ENCODE results near the gene STAB1. TPM values are rescaled to one million over a fixed set of nuclear protein-coding genes. Genes with fewer than 3 reads are reported as not detected.

STAB1 gene
- total RNA-seq, 1 donor from 2014 or later, result 0.71 TPM

DNA sequence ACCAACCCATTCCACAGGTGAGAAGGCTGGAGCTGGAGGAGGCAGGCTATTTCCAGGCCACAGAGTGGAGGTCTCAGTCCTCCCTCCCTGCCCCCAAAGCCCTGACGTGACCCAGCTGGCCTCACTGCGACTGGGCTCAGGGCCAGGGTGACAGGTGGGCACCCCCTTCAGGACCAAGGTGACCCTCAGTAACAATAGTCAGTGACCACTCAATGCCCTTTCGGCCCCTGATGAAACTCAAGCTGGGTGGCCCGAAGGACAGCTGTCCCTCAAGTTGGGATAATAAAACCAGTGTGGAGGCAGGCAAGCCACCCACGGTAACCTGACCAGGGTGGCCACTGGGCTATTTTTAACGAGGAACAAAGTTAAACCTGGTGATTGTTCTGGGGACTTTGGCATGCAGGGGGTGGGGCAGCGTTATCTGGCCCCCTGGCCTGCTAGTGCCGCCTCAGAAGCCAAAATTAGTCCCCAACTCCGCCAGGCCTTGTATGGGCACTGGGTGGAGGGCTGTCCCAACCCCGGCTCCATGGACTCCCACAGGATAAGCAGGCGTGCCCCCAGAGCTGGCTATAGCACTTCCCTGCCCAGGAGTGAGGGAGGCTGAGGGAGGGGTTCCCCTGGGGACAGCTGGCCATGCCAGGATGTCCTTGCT is 42.4 kb upstream of the STAB1 start:
- DNase-seq (no peak), ATAC-seq (ENCODE audit: low read depth) (no peak)
- POLR2A ChIA-PET, result no interaction called here
- Mint-ChIP-seq H3K9me3 (no peaks in the 10 kb centered on the region), H3K4me3 (no peak overlapping the region), H3K4me1 (peaks cover 31% of the 10 kb centered on the region), H3K27ac (no peak overlapping the region), H3K36me3 (ENCODE audit: low read depth) (peaks cover 11% of the 10 kb centered on the region), H3K27me3 (no peaks in the 10 kb centered on the region)
- CTCF ChIA-PET, result no interaction called here
- intact Hi-C loops (cut with micrococcal nuclease), result no loop called here
- TF ChIP-seq, protein P1, sequence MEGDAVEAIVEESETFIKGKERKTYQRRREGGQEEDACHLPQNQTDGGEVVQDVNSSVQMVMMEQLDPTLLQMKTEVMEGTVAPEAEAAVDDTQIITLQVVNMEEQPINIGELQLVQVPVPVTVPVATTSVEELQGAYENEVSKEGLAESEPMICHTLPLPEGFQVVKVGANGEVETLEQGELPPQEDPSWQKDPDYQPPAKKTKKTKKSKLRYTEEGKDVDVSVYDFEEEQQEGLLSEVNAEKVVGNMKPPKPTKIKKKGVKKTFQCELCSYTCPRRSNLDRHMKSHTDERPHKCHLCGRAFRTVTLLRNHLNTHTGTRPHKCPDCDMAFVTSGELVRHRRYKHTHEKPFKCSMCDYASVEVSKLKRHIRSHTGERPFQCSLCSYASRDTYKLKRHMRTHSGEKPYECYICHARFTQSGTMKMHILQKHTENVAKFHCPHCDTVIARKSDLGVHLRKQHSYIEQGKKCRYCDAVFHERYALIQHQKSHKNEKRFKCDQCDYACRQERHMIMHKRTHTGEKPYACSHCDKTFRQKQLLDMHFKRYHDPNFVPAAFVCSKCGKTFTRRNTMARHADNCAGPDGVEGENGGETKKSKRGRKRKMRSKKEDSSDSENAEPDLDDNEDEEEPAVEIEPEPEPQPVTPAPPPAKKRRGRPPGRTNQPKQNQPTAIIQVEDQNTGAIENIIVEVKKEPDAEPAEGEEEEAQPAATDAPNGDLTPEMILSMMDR (IDR thresholded peaks at IDR 0.05), result no peak

DNA sequence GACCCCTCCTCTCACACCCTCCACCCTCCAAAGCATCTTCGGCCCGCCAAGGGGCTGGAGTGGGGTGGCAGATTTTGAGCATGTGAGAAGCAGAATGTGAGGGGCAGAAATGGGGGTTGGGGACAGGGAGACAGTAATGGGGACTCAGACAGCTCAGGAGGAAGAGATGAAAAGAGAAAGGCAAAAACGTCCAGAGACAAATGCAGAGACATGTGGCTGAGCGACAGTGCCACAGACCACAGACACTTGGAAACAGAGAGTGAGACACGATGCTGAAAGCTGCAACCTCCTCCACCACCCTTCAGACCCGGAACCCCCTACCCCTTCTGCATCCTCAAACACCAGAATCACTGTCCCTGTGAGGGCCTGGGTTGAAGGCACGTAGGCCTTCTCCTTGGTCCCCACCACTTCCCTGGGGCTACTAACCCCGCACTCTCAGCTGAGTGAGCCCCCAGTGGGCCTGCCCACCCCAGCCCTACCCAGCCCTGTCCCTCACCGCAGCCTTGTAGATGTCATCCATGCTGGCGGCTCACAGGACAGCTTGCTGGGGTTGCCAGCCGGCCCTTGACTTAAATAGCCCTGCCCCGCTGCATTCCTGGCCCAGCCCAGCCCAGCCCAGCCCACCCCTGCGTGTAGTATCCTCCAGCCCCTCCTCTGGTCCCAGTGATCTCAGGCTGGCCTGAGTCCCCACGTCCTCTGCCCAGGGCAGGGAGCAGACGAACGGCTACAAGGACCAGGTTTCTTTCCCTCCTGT is 41.5 kb upstream of the STAB1 start, which contains the start of gene TNNC1:
TNNC1 (minus strand) TSS at position 546 of the 754 bp plus-strand sequence; CDS start at position 520, 26 bp downstream.
- no peaks in the 10 kb centered on the region for H3K9me3 Mint-ChIP-seq
- intact Hi-C loops (cut with micrococcal nuclease), result no loop called here
- peak within 1 kb of the TSS; percentile 91 for H3K4me3 Mint-ChIP-seq
- DNase-seq (no peak), ATAC-seq (ENCODE audit: low read depth) (no peak)
- H3K27me3 Mint-ChIP-seq, result no peaks in the 10 kb centered on the region
- TF ChIP-seq, protein P1 (IDR thresholded peaks at IDR 0.05), result no peak
- CTCF ChIA-PET, result no interaction called here
- peaks cover 20% of the 10 kb centered on the region for H3K36me3 Mint-ChIP-seq (ENCODE audit: low read depth)
- H3K27ac Mint-ChIP-seq, result peak within 1 kb of the TSS; percentile 89
- POLR2A ChIA-PET, result interaction anchor here (0.5 to 0.9 kb wide), 2 partner anchors 48 to 305 kb away, joined by 3 to 8 read pairs; no protein-coding TSS in a partner anchor
- H3K4me1 Mint-ChIP-seq, result peaks cover 38% of the 10 kb centered on the region

DNA sequence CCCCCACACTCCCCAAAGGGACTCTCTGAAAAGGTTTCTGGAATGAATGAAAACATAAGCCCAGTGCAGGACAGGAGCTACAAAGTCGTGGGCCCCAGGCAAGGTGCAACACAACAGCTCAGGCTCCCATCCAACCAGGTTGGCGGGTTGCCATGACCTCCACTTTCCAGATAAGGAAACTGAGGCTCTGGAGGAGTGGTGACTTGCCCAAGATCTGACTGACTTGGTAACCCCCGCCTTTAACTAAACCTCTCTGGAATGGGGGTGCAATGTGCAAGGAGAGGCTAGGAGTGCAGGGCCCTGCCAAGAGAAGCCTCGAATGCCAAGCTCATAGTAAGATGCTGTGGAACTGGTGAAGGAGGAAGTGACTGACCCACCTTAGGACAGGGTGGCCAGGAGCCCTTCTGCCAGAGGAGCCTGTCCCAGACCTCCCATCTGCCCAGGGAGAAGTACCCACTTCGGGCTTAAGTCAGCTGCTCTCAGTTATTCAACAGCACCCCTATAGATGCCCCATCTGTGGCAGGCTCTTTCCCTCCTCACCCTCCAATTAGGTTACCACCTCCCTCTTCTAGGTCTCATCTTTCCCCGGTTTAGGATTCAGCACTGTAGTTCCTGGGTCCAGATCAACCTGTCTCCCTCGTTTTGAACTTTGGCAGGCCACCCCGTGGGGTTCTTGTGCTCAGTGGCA is 40.7 kb upstream of the STAB1 start:
- Mint-ChIP-seq H3K4me1 (peaks cover 40% of the 10 kb centered on the region), H3K9me3 (no peaks in the 10 kb centered on the region), H3K27me3 (no peaks in the 10 kb centered on the region), H3K27ac (peak overlapping the region; percentile 89), H3K36me3 (ENCODE audit: low read depth) (peaks cover 27% of the 10 kb centered on the region), H3K4me3 (peak overlapping the region; percentile 91)
- DNase-seq, result no peak
- no peak for ATAC-seq (ENCODE audit: low read depth)
- TF ChIP-seq, protein P1 (IDR thresholded peaks at IDR 0.05), result no peak
- intact Hi-C loops (cut with micrococcal nuclease), result no loop called here
- ChIA-PET POLR2A (interaction anchor here (0.5 to 0.9 kb wide), 3 partner anchors 48 to 458 kb away, joined by 3 to 8 read pairs (median 5); no protein-coding TSS in a partner anchor), CTCF (no interaction called here)

DNA sequence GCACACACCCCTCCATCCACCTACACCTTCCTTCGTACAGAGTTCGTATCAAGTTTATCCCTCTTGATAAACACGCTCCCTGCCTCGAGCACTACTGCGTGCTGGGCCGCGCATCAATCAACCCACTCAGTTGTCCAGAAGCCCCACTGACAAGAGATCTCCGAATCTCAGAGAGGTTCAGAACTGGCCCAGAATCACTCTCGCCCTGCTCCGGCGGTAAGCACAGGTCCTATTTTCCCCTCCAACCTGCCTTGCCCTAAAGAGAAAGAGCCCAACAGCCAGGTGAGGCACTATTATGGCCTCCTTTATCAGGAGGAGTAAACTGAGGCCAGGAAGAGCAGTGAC is 40.2 kb upstream of the STAB1 start:
- TF ChIP-seq, protein P1 (IDR thresholded peaks at IDR 0.05), result no peak
- ChIA-PET CTCF (no interaction called here), POLR2A (interaction anchor here (0.8 to 0.9 kb wide), 2 partner anchors 44 to 459 kb away, joined by 5 read pairs; no protein-coding TSS in a partner anchor)
- ATAC-seq (ENCODE audit: low read depth) (no peak), DNase-seq (no peak)
- Mint-ChIP-seq H3K27me3 (no peaks in the 10 kb centered on the region), H3K4me1 (peaks cover 40% of the 10 kb centered on the region), H3K4me3 (peak overlapping the region; percentile 91), H3K9me3 (no peaks in the 10 kb centered on the region), H3K27ac (peak overlapping the region; percentile 89), H3K36me3 (ENCODE audit: low read depth) (peaks cover 30% of the 10 kb centered on the region)
- intact Hi-C loops (cut with micrococcal nuclease), result loop anchor here (1.0 to 5.0 kb wide), 5 partner anchors 10 to 473 kb away; partner anchors contain the start of genes ACY1, GLT8D1, SEMA3G and SPCS1

Data from activated B cell treated with CpG ODN at 0.5 μM for 24 hours (primary cell).